GM19324 (cell line): ENCODE data around the gene ARMCX6.
"Not testable (repeated sequence)": the region's sequence is repeated elsewhere in the genome, so short reads cannot be mapped to it uniquely, and the experiment has no call there.

ENCODE experiments used
- ATAC-seq: cut with Tn5 transposase; IDR thresholded peaks from one replicate; pipeline ENCODE4 v1.9.1; 2021; ENCODE audit warnings: mild to moderate bottlenecking, moderate library complexity; ENCODE audit not compliant: unreplicated experiment, low FRiP score

ARMCX6 gene

DNA sequence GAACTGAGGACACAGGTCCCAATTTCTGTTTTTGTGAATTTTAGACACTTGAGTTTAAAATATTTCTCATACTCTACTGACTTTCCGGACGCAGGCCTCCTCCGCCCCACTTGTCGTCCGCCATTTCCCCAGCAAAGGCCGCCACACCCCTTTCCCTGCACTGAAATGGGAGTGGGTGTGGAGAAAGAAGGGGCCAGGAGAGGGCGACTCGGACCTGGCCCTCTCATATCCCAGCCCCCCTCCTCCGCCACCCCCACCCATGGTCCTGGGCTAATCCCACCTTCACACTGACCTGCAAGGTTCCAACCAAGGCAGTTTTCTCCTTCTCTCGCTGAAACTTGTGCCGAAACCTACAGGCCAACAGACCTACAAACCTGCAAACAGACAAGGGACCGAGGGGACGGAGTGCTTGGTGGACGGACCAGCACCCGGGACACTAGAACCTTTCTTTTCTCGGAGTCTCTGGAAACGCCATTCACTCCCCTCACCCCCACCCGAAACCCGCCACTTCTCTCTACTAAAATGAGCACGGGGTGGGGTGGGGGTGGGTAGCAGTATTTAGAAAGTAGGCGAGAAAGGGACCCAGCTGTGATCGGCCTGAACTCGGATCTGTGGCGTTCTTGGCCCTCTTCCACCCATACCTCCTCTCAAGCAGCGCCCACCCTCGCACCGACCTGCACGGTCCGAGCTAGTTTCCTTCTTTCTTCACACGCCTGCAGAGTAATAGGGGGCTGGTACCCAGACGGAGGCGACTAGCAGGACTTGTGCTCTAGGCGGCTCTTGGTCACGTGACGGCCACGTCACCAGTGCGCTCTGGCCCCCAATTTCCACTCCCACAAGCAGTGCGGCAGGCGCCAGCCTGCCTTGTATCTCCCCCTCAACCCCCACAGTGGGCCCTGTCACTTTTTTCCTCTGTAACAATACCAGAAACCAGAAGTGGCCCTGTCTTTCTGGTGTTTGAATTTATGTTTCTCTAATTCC lies at the start of gene ARMCX6:
Gene ARMCX6 (minus strand): TSS at position 790 of the 981 bp plus-strand sequence. CDS start 1,380 bp downstream, outside the sequence.
- peak; percentile 95 for ATAC-seq

DNA sequence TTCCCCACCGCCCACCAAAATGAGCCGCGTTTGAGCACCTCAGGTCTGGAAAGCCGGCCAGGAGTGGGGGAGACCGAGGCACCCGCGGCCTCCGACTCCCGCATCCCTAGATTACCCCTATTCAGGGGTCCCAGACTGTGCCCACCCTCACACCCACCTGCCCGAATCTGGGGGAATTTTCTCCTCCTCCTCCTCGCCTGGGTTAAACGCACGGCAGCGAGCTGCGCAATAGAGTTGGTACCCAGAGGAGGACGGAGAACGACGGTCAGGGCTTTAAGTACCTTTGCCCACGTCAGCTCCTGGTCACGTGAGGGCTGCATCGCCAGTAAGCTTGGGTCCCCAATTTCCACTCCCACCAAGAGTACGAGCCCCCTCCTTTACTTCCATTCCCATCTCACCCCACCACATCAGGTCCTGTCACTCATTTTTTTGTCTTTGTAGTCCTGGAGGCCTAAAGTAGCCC lies 41.8 kb upstream of the ARMCX6 start, which contains the start of gene ARMCX2:
Gene ARMCX2 (minus strand): TSS at position 250 of the 463 bp plus-strand sequence. CDS start 2,262 bp downstream, outside the sequence.
- ATAC-seq = no peak

DNA sequence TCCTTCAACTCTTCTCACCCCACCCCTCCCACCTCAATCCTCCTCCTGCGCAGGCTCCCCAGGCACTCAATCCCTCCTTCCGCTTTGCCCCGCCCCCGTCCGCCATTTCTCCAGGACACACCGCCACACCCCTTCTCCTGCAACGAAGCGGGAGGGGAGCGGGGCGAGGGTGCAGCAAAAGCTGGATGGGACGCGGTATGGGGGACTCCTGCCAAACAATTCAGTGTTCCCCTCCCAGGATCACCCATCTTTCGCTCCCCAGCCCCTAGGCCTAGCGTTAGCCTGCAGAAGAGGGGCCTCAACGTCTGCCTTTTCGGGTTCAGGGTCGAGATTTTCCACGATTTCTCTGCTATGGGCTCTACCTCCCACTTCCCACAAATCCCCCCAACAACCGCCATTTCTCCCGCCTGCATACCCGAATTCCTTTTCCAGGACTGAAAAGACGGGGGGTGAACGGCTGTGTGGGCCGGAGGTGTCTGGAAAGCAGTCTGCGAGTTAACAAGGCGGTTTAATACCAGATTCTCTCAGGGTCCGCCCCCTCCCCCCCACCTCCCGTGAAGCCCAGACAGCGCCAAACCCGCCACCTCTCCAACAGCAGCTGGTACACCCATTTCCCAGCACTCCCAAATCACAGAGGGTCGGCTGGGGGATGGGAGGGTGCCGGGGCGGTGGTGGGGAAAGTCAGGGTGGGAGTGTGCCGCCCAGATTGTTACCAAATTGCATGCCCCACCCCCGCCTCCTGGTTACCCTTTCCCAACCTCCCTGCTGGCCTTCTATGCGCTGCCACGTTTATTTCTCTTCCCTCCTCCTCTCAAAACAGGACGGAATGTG lies 41.1 kb upstream of the ARMCX6 start:
- no peak for ATAC-seq

DNA sequence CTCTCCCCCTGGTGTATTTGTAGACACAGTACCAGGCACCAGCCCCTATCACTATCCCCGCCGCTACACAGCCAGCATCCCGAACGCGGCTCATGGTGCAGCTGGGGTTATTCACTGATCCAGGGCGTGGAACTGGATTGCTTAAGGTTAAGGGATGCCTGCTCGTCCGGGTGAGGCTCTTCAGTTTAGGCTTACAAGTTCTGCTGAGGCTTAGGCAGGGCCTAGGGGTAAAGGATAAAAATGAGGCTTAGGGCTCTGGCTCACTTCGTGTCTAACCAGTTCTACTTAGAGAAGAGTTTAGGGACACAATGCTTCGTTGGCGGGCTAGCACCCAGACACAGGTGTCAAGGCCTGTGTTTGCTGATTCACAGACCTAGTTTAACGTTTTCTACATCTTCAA lies 39.7 kb upstream of the ARMCX6 start:
- no peak for ATAC-seq

DNA sequence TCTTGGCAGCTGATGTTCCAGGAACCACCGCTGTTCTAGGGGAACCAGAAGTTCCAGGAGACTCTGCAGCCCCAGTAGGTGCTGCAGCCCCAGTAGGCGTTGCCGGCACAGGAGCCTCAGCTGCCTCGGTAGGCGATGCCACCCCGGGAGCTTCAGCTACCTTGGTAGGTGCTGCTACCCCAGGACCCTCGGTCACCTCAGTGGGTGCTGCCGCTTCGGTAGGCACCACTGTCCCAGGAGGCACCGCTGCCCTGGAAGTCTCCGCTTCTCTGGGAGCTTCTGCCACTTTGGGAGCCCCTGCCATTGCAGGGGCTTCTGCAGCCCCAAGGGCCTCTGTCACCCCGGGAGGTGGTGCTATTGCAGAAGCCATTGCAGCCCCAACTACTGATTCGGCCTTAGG lies 39.0 kb upstream of the ARMCX6 start:
- ATAC-seq = no peak

DNA sequence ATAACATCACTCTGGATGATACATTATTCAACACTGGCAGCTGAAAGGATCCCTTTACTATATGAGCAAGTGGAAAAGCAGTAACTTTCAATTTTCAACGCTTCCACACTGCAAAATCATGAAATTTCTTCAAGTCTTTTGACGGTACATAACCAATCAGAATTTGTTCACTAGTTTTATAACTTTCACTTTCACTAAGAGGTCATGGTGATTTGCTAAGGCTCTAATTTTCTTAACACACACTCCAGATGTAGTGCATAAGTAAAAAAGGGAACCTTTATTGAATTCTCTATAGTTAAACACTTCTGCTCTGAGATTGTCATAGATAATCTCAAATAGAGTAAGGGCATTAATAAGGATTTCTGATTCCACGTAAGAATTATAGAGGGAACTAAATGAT lies 37.7 kb upstream of the ARMCX6 start:
- no peak for ATAC-seq

DNA sequence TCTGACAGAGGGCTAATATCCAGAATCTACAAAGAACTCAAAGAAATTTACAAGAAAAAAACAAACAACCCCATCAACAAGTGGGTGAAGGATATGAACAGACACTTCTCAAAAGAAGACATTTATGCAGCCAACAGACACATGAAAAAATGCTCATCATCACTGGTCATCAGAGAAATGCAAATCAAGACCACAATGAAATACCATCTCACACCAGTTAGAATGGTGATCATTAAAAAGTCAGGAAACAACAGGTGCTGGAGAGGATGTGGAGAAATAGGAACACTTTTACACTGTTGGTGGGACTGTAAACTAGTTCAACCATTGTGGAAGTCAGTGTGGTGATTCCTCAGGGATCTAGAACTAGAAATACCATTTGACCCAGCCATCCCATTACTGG lies 29.9 kb upstream of the ARMCX6 start:
- ATAC-seq = not testable (repeated sequence)

DNA sequence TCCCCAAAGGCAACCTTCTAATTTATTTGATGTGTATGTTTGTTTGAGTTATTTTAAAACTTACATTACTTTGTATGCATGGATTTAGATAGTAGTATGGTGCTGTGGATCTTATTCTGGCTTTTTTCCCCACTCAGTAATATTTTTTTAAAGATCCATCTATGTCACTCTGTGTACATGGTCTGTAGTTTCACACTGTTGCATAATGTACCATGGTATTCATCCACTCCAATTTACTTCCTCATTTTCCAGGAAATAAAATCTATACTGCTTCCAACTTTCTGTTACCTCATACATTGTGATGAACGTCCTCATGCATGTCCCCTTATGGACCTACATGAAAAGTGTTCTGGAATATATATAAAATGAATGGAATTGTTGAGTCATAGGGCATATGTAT lies 24.3 kb upstream of the ARMCX6 start:
- ATAC-seq = no peak

DNA sequence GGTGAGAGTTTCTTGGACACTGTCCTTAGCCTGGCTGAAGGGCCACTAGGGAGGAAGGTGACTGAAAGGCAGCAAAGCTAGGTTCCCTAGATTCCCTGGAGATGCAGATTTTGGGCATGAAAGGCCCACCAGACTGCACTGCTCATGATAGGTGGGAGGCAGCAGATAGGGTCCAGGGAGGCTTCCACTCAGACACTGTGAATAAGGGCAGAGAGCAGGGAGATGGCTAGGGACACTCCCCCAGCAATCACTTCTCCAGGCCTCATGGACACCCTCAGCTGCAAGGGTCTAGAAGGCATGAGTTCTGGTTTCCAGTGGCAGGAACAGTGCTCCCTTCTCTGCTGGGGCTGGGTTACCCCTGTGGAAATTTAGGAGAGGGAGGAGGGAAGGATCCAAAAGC lies 21.8 kb upstream of the ARMCX6 start:
- no peak for ATAC-seq

DNA sequence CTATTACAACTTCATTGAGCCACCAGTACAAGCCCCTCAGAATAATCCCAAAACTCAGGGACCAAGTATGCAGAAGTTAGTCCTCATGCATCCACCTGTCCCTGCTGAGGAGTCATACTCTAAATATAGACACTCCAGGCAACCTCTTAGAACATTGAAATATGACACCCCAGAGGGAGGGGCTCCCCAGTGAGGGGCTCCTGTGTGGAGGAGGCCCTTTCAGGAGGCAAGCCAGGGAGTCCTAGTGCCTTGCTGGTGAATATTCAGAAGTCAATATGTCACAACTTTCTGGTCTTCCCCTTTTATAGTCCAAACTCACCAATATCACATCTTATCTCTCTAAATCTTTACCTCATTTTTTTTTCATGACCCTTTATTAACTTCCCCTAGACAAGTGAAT lies 1.6 kb upstream of the ARMCX6 start:
- no peak for ATAC-seq

DNA sequence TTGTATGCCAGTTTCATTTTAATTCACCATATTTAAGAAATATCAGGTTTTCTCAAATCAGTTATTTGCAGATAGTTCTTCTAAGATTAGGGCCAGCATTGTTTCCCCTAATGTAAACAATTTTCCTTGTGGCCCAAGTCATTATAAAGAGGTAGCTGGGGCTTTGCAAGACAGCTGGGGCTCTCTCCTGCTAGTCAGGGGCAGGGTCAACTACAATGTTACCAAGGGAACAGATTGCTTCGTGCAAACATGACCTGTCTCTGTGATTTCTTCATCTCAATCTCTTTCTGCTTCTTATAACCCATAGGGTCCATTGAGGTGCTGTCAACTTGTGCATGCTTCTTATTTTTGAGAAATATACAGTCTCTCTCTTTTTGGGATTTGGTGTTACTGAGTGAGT lies 12.1 kb downstream of the ARMCX6 start:
- ATAC-seq = no peak

DNA sequence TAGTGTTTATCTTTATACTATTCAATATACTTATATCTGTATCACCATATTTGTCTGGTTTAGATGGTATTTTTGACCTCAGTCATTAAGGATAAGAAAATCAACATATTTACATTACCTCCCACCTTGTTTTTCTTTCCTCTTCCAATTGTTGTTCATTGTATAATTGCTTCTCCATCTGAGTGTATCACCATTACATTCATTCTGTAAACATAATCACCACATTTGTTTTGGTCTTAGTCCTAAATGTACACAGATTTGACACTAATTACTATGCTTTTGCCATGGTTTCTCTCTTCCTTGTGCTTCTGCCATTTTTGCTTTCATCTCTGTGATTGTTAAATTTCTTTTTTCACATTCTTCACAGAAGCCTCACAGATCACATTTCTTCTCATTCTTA lies 12.7 kb downstream of the ARMCX6 start:
- ATAC-seq = no peak

DNA sequence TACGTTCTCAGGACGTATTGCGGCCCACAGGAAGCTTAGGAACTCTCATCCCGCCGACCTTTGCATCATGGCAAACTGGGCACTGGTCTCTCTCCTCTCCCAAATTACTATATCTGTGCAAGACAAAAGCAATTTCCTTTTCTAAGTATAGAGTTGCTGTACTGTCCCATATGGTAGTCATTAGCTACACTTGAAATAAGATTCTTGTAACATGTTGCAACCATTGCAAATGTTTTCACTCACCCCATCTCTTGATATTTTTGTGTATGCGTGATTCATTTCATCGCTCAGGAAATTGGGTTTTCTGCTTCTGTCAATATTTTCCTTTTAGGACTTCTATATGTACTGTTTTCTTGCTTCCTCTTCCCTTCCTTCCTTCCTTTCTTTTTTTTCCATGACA lies 15.7 kb downstream of the ARMCX6 start:
- ATAC-seq = no peak

DNA sequence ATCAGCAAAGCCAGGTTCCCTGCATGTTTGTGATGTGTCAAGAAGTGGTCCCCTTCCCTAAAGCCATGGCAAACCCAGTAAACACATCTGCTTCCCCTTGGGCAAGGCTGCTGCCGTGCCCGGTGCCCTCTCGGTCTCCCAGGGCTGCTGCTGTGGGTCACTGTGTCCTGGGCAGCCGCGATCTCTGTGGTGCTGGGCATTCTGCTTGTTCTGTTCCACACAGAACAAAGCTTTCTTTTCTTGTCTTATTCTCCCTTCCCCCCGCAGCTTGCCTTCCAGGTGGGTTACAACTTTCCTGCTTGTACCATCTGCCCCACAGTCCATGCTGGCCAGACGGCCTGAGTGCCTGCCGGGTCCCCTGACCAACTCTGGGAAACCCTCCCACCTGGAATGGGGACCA lies 18.2 kb downstream of the ARMCX6 start:
- not testable (repeated sequence) for ATAC-seq

DNA sequence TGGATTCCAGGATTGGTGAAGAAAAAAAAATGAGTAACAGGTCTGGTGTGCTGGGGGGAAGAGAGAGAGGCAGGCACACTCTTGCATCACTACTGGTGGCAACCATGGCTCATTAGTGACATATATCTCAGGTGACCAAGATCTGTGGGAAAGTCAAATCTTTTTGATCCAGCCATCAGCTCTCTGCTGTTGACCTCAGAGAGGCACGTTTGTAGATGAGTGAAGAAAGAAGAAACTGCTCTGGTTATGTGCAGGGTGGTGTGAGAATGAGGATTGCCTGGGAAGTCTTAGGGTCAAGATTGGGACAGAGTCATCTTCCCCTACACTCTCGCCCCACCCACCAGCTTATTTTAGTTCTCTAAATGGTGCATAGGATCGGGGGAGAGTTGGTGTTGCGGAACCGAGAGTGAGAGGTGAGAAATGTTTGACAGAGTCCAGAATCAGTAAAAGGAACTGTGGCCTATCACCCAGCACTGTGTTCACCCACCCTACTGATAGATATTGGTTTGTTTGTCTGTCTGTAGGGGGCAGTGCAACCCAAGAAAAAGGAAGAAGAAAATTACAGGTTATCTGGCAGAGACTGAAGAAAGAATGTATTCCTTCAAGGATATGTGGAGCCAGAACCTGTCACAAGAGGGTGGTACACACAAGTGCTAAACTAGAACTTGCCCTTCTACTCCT lies 21.9 kb downstream of the ARMCX6 start:
- ATAC-seq = peak; percentile 97
